Measurements from ENCODE around the gene NPLOC4. TPM values are rescaled to one million over a fixed set of nuclear protein-coding genes. Genes with fewer than 3 reads are reported as not detected.

Gene NPLOC4
- total RNA-seq, 2 experiments from 2014 or later, result 75.9 to 87.7 TPM

DNA sequence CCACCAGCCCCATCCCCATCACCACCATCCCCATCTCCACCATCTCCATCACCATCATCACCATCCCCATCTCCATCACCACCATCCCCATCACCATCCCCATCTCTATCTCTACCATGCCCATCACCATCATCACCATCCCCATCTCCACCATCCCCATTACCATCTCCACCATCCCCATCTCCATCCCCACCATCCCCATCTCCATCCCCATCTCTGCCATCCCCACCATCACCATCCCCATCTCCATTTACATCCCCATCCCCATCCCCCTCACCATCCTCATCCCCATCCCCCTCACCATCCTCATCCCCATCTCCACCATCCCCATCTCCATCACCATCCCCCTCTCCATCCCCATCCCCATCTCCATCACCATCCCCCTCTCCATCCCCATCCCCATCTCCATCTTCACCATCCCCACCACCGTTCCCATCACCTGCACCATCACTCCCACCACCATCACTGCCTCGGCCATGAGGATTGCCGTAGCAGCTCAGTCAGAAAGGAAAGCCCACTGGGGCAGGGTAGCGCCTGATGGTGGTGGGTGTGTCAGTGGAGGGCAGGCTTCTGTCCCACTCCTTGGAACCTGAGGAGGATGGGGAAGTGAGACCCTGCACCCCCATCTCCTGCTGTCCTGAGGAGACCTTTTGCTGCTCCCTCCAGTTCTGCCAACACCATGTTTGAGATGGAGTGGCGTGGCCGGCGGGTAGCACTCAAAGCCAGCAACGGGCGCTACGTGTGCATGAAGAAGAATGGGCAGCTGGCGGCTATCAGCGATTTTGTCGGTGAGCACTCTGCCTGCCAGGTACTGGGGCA is 101.2 kb downstream of the NPLOC4 start:
- TF ChIP-seq CTCF (IDR thresholded peaks at IDR 0.05), result no peak
- H3K27me3 Mint-ChIP-seq, result peaks cover 17% of the 10 kb centered on the region
- DNase-seq (no peak), ATAC-seq (no peak)
- intact Hi-C loops (cut with micrococcal nuclease), result no loop called here
- H3K4me1 Mint-ChIP-seq (ENCODE audit: low read depth), result no peaks in the 10 kb centered on the region
- POLR2A ChIA-PET, result interaction anchor here (0.5 to 1.8 kb wide), 6 partner anchors 15 to 291 kb away, joined by 3 to 6 read pairs (median 4); no protein-coding TSS in a partner anchor
- H3K4me3 Mint-ChIP-seq, result no peak overlapping the region
- CTCF ChIA-PET, result interaction anchor here (0.9 kb wide), 1 partner anchor 66 kb away, joined by 5 read pairs; no protein-coding TSS in a partner anchor
- no peaks in the 10 kb centered on the region for H3K9me3 Mint-ChIP-seq
- no peaks in the 10 kb centered on the region for H3K36me3 Mint-ChIP-seq (ENCODE audit: low read depth)
- no peak overlapping the region for H3K27ac Mint-ChIP-seq

DNA sequence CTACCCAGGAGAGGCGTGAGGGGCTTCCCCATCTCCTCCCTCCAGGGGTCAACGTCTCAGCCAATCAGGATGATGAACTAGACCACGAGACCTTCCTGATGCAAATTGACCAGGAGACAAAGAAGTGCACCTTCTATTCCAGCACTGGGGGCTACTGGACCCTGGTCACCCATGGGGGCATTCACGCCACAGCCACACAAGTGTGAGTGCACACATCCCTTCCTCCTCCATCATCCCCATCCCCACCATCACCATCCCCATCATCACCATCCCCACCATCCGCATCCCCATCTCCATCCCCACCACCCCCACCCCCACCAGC is 101.9 kb downstream of the NPLOC4 start:
- Mint-ChIP-seq H3K9me3 (no peaks in the 10 kb centered on the region), H3K4me3 (no peak overlapping the region), H3K4me1 (ENCODE audit: low read depth) (no peaks in the 10 kb centered on the region), H3K36me3 (ENCODE audit: low read depth) (no peaks in the 10 kb centered on the region), H3K27me3 (peaks cover 17% of the 10 kb centered on the region), H3K27ac (no peak overlapping the region)
- POLR2A ChIA-PET, result interaction anchor here (0.7 to 2.1 kb wide), 2 partner anchors 16 to 18 kb away, joined by 3 to 6 read pairs; no protein-coding TSS in a partner anchor
- no peak for TF ChIP-seq CTCF (IDR thresholded peaks at IDR 0.05)
- DNase-seq (no peak), ATAC-seq (no peak)
- intact Hi-C loops (cut with micrococcal nuclease), result no loop called here
- CTCF ChIA-PET, result no interaction called here

- no peaks in the 10 kb centered on the region for H3K4me1 Mint-ChIP-seq (ENCODE audit: low read depth)
- H3K27me3 Mint-ChIP-seq, result peaks cover 17% of the 10 kb centered on the region
- no peaks in the 10 kb centered on the region for H3K9me3 Mint-ChIP-seq
- no peaks in the 10 kb centered on the region for H3K36me3 Mint-ChIP-seq (ENCODE audit: low read depth)
- ChIA-PET CTCF (no interaction called here), POLR2A (interaction anchor here (0.7 to 2.1 kb wide), 5 partner anchors 15 to 274 kb away, joined by 3 to 6 read pairs (median 3); no protein-coding TSS in a partner anchor)
- no peak for TF ChIP-seq CTCF (IDR thresholded peaks at IDR 0.05)
- DNase-seq (no peak), ATAC-seq (no peak)
- intact Hi-C loops (cut with micrococcal nuclease), result no loop called here
- no peak overlapping the region for H3K27ac Mint-ChIP-seq
- H3K4me3 Mint-ChIP-seq, result no peak overlapping the region
Measured at GRCh38 chr17:81534157-81535006, 102.5 kb downstream of the NPLOC4 start.

GRCh38 chr17:81533339-81534141 is 103.4 kb downstream of the NPLOC4 start:
- no peak for TF ChIP-seq CTCF (IDR thresholded peaks at IDR 0.05)
- H3K27ac Mint-ChIP-seq, result no peak overlapping the region
- H3K27me3 Mint-ChIP-seq, result peaks cover 17% of the 10 kb centered on the region
- ATAC-seq (no peak), DNase-seq (no peak)
- intact Hi-C loops (cut with micrococcal nuclease), result no loop called here
- no peaks in the 10 kb centered on the region for H3K36me3 Mint-ChIP-seq (ENCODE audit: low read depth)
- no peak overlapping the region for H3K4me3 Mint-ChIP-seq
- H3K9me3 Mint-ChIP-seq, result no peaks in the 10 kb centered on the region
- POLR2A ChIA-PET, result interaction anchor here (0.9 to 2.1 kb wide), 6 partner anchors 10 to 273 kb away, joined by 3 to 6 read pairs (median 3); no protein-coding TSS in a partner anchor
- CTCF ChIA-PET, result interaction anchor here (1.1 kb wide), 1 partner anchor 93 kb away, joined by 3 read pairs; no protein-coding TSS in a partner anchor
- H3K4me1 Mint-ChIP-seq (ENCODE audit: low read depth), result no peaks in the 10 kb centered on the region

Measured in activated CD8-positive, alpha-beta T cell treated with anti-CD3 and anti-CD28 coated beads for 36 hours (primary cell).